HG02870 (cell line): Measurements from ENCODE around the gene SYTL1.
"Not testable (repeated sequence)": the region's sequence is repeated elsewhere in the genome, so short reads cannot be mapped to it uniquely, and the experiment has no call there.

Source experiments
- ATAC-seq: cut with Tn5 transposase; IDR thresholded peaks from one replicate; pipeline ENCODE4 v1.9.1; 2021; ENCODE audit warnings: mild to moderate bottlenecking, moderate library complexity; ENCODE audit not compliant: unreplicated experiment

The SYTL1 gene

GRCh38 chr1:27381969-27382762 lies 40.3 kb downstream of the SYTL1 start:
- no peak for ATAC-seq

GRCh38 chr1:27383039-27383605 lies 41.3 kb downstream of the SYTL1 start, which contains the start of gene CD164L2:
Gene CD164L2, minus strand, starts transcription at chr1:27383333. Its CDS starts 94 bp downstream, at chr1:27383239.
- ATAC-seq: no peak

GRCh38 chr1:27383661-27384060 lies 41.8 kb downstream of the SYTL1 start:
- no peak for ATAC-seq

GRCh38 chr1:27384797-27385196 lies 43.0 kb downstream of the SYTL1 start:
- not testable (repeated sequence) for ATAC-seq

- no peak for ATAC-seq
These were observed 46.6 kb downstream of the SYTL1 start for GRCh38 chr1:27388337-27389005.

GRCh38 chr1:27391511-27392095 lies 49.8 kb downstream of the SYTL1 start:
- no peak for ATAC-seq

GRCh38 chr1:27392096-27392777 lies 50.4 kb downstream of the SYTL1 start, which contains the start of gene GPR3:
Gene GPR3, plus strand, starts transcription at chr1:27392622. Its CDS starts 1,177 bp downstream, at chr1:27393799.
- ATAC-seq: peak; percentile 67

GRCh38 chr1:27392778-27393635 lies 51.2 kb downstream of the SYTL1 start:
- no peak for ATAC-seq

- ATAC-seq: no peak
These were observed 51.9 kb downstream of the SYTL1 start for GRCh38 chr1:27393641-27394281.

GRCh38 chr1:27394282-27394658 lies 52.4 kb downstream of the SYTL1 start:
- no peak for ATAC-seq

GRCh38 chr1:27394925-27395324 lies 53.1 kb downstream of the SYTL1 start:
- no peak for ATAC-seq

GRCh38 chr1:27395441-27396195 lies 53.8 kb downstream of the SYTL1 start:
- no peak for ATAC-seq

- ATAC-seq: no peak
These were observed 55.3 kb downstream of the SYTL1 start for GRCh38 chr1:27397110-27397509.

GRCh38 chr1:27397749-27398148 lies 55.9 kb downstream of the SYTL1 start:
- ATAC-seq: no peak

- ATAC-seq: no peak
These were observed 56.8 kb downstream of the SYTL1 start for GRCh38 chr1:27398405-27399149.

- no peak for ATAC-seq
These were observed 57.6 kb downstream of the SYTL1 start for GRCh38 chr1:27399251-27400025.
